ENCODE results near the gene GPATCH4.

- TF ChIP-seq CTCF (IDR thresholded peaks at IDR 0.05) (no peak), EZH2 (IDR thresholded peaks at IDR 0.05; ENCODE audit: borderline replicate concordance, insufficient read depth, low read depth, low read length, poor library complexity, severe bottlenecking) (no peak)
Observed at GRCh38 chr1:156577550-156577949, 23.7 kb downstream of the GPATCH4 start.
